Smooth muscle cell (in vitro differentiated cells): ENCODE measurements around the gene TMEM267. TPM values are rescaled to one million over a fixed set of nuclear protein-coding genes. Genes with fewer than 3 reads are reported as not detected.

Experiments
- DNase-seq: peaks from one replicate; lab custom pipeline; 2025; ENCODE audit not compliant: unreplicated experiment; lab: John Stamatoyannopoulos, UW
- H2AFZ ChIP-seq: fragments of 200-600 bp; sonication (generic); 2 replicates; pipeline ENCODE4 v1.6.0; 2016; ENCODE audit warnings: antibody characterized with exemption, low read depth, mild to moderate bottlenecking
- H3F3A ChIP-seq: fragments of 200-600 bp; sonication (generic); 2 replicates; pipeline ENCODE4 v1.6.0; 2017; ENCODE audit warnings: antibody characterized with exemption, low read depth
- H3K27ac ChIP-seq: fragments of 200-600 bp; sonication (generic); 2 replicates; pipeline ENCODE4 v1.5.1; 2016; ENCODE audit warnings: low read depth, mild to moderate bottlenecking
- H3K27me3 ChIP-seq: fragments of 200-600 bp; sonication (generic); 2 replicates; pipeline ENCODE4 v1.6.1; 2016; ENCODE audit warnings: low read depth, mild to moderate bottlenecking
- H3K36me3 ChIP-seq: fragments of 200-600 bp; sonication (generic); 2 replicates; pipeline ENCODE4 v1.5.1; 2016; ENCODE audit warnings: low read depth
- H3K4me1 ChIP-seq: fragments of 200-600 bp; sonication (generic); 2 replicates; pipeline ENCODE4 v1.5.1; 2016; ENCODE audit warnings: low read depth
- H3K4me2 ChIP-seq: fragments of 200-600 bp; sonication (generic); 2 replicates; pipeline ENCODE4 v1.6.0; 2016; ENCODE audit warnings: mild to moderate bottlenecking
- H3K4me3 ChIP-seq: fragments of 200-600 bp; sonication (generic); 2 replicates; pipeline ENCODE4 v1.5.1; 2016; ENCODE audit warnings: mild to moderate bottlenecking
- H3K79me2 ChIP-seq: fragments of 200-600 bp; sonication (generic); 2 replicates; pipeline ENCODE4 v1.6.0; 2016; ENCODE audit warnings: low read depth, mild to moderate bottlenecking
- H3K9ac ChIP-seq: fragments of 200-600 bp; sonication (generic); 2 replicates; pipeline ENCODE4 v1.6.0; 2016; ENCODE audit warnings: low read depth
- H3K9me3 ChIP-seq: fragments of 200-600 bp; sonication (generic); replicated peaks from 2 replicates; pipeline ENCODE4 v1.5.1; 2016; ENCODE audit warnings: low read depth
- H4K20me1 ChIP-seq: fragments of 200-600 bp; sonication (generic); 2 replicates; pipeline ENCODE4 v1.6.0; 2016; ENCODE audit warnings: low read depth
- CTCF ChIP-seq: fragments of 200-600 bp; sonication (generic); IDR thresholded peaks from 2 replicates; pipeline ENCODE4 v1.5.1; 2017; ENCODE audit warnings: borderline replicate concordance, mild to moderate bottlenecking, antibody characterized with exemption; ENCODE audit not compliant: insufficient read depth, poor library complexity, severe bottlenecking
- WGBS: methylation state at CpG from one replicate; pipeline ENCODE4 v1.1.7; 2016; ENCODE audit warnings: low lambda C conversion rate; 5-methylcytosine and 5-hydroxymethylcytosine counted together
- polyA plus RNA-seq: library from polyadenylated mRNA; unstranded; fragments of >200 nt; fragmentation: Nextera tagmentation; extraction: Ambion mirVana; gene quantifications from 2 replicates; pipeline ENCODE4 v1.2.1, GENCODE V29; 2016
- total RNA-seq: library from RNA; depleted of rRNA; stranded (reverse); fragments of >200 nt; gene quantifications from 2 replicates; pipeline ENCODE4 v1.2.3, GENCODE V29; 2014

The TMEM267 gene
- total and polyA plus RNA-seq, 2 experiments from 2014 or later = 7.4 to 22.9 TPM

GRCh38 chr5:43412644-43413043 lies 71.0 kb downstream of the TMEM267 start:
- H3K4me1 ChIP-seq = no peaks in the 10 kb centered on the region
- H3K36me3 ChIP-seq = no peaks in the 10 kb centered on the region
- no peak for TF ChIP-seq CTCF
- H4K20me1 ChIP-seq = no peaks in the 10 kb centered on the region
- H2AFZ ChIP-seq = no peak overlapping the region
- no peak overlapping the region for H3K4me2 ChIP-seq
- no peak overlapping the region for H3K9ac ChIP-seq
- no peak overlapping the region for H3K4me3 ChIP-seq
- no peaks in the 10 kb centered on the region for H3F3A ChIP-seq
- H3K27me3 ChIP-seq = no peaks in the 10 kb centered on the region
- WGBS = 100% methylated on average over 1 of the region's 1 CpG
- no peak overlapping the region for H3K27ac ChIP-seq
- no peaks in the 10 kb centered on the region for H3K9me3 ChIP-seq
- no peak for DNase-seq
- no peaks in the 10 kb centered on the region for H3K79me2 ChIP-seq

DNA sequence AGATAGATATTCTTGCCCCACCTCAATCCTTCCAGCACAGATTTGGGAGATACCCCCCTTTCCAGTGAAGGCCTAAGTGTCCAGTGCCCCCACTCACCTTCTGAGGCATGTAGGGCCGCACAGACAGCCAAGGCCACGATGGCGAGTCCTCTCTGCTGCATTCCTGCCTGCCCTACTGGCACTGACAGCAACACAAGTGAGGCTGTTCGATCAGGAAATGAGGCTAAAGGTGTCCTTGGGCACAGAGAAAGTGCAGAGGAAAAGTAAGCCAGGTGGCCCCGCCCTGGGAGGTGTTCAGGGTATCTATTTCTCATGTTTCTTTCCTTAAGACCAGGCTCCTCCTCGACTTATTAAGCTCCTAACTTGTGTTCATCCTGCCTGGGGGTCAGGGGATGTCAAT lies 71.5 kb downstream of the TMEM267 start, which contains the start of gene CCL28:
TSS of gene CCL28 (minus strand) at position 236 of the 400 bp plus-strand sequence. CDS start at position 161, 75 bp downstream.
- no peaks in the 10 kb centered on the region for H3K27me3 ChIP-seq
- H3K4me3 ChIP-seq = no peak within 1 kb of the TSS
- H3K9ac ChIP-seq = no peak within 1 kb of the TSS
- no peaks in the 10 kb centered on the region for H3F3A ChIP-seq
- H3K79me2 ChIP-seq = no peaks in the 10 kb centered on the region
- WGBS = 88% methylated on average over 6 of the region's 6 CpGs
- H3K9me3 ChIP-seq = no peaks in the 10 kb centered on the region
- H4K20me1 ChIP-seq = no peaks in the 10 kb centered on the region
- H3K27ac ChIP-seq = no peak within 1 kb of the TSS
- no peaks in the 10 kb centered on the region for H3K4me1 ChIP-seq
- H3K4me2 ChIP-seq = no peak within 1 kb of the TSS
- DNase-seq = no peak
- no peak for TF ChIP-seq CTCF
- H2AFZ ChIP-seq = no peak within 1 kb of the TSS
- no peaks in the 10 kb centered on the region for H3K36me3 ChIP-seq

DNA sequence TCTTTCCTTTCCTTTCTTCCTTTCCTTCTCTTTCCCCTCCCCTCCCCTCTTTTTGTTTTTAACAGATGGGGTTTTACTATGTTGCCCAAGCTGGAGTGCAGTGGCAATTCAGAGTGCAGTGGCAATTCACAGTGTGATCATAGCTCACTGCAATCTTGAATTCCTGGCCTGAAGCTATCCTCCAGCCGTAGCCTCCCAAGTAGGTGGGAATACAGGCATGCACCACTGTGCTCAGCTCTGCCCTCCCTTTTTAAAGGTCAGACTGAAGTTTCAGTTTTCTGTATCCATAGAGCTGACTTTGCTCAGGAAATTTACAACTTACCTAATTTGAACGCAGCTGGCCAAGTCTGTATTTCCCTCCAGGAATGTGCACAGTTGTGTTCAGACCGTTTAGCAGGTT lies 72.2 kb downstream of the TMEM267 start:
- no peak overlapping the region for H3K27ac ChIP-seq
- no peaks in the 10 kb centered on the region for H3K4me1 ChIP-seq
- no peaks in the 10 kb centered on the region for H3K9me3 ChIP-seq
- WGBS = 72% methylated on average over 3 of the region's 3 CpGs
- H3K79me2 ChIP-seq = no peaks in the 10 kb centered on the region
- H3K27me3 ChIP-seq = no peaks in the 10 kb centered on the region
- H3F3A ChIP-seq = no peaks in the 10 kb centered on the region
- no peak overlapping the region for H2AFZ ChIP-seq
- H3K36me3 ChIP-seq = no peaks in the 10 kb centered on the region
- H4K20me1 ChIP-seq = no peaks in the 10 kb centered on the region
- H3K9ac ChIP-seq = no peak overlapping the region
- TF ChIP-seq CTCF = no peak
- H3K4me3 ChIP-seq = no peak overlapping the region
- DNase-seq = no peak
- H3K4me2 ChIP-seq = no peak overlapping the region

- Histone ChIP-seq H3K36me3 (no peaks in the 10 kb centered on the region), H3K9me3 (no peaks in the 10 kb centered on the region), H2AFZ (no peak overlapping the region), H3K27me3 (no peaks in the 10 kb centered on the region), H3K4me2 (no peak overlapping the region), H3F3A (no peaks in the 10 kb centered on the region), H3K27ac (no peak overlapping the region), H3K79me2 (no peaks in the 10 kb centered on the region), H4K20me1 (no peaks in the 10 kb centered on the region), H3K4me1 (no peaks in the 10 kb centered on the region), H3K9ac (no peak overlapping the region), H3K4me3 (no peak overlapping the region)
- TF ChIP-seq CTCF = no peak
- 89% methylated on average over 7 of the region's 7 CpGs for WGBS
- DNase-seq = no peak
Observed at GRCh38 chr5:43410414-43410813, 73.3 kb downstream of the TMEM267 start.
